Cortex of kidney (tissue), 1 donor: Measurements from ENCODE around the gene GOLGA1.
"Not testable (repeated sequence)": the region's sequence is repeated elsewhere in the genome, so short reads cannot be mapped to it uniquely, and the experiment has no call there.

Experiments used
- DNase-seq: peaks from one replicate; lab custom pipeline; 2025; lab: John Stamatoyannopoulos, UW

The GOLGA1 gene

DNA sequence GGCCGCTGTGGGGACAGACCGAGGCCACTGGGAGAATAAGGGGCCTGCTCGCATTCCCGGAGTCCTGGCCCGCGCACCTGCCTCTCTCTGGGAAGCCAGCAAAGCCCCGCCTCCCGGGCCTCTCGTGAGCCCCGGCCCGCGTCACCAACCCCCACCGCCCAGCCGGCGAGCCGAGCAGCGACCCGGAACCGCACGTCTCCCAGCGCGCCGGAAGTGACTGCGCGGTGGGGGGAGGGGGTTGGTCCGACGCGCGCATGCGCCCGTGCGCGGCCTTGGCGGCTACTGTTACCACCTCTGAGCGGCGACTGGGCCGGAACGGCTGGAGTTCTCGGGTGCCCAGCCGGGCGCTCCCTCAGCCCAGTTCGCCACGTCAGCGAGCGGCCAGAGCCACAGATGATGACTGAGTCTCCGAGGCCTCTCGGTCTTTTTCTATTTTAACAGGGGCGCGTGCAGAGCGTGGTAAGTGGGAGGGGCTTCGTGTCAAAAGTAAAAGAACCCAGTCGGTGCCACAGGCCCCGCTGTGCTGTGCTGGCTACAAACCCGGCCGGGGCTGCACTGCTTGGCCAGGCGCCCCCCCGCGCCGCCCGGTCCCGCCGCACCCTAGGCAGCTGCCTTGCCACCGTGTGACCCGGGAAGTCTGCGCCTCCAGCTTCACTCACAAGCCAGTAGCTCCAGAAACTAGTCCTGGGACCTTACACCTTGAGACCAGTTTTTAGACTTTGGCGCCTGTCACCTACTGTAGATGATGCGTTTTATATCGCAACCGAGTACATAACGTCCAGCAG is at the start of gene GOLGA1:
TSS of gene GOLGA1 (minus strand) at position 190 of the 785 bp plus-strand sequence. CDS start 2,372 bp downstream, outside the sequence.
- peak; percentile 86 for DNase-seq

DNA sequence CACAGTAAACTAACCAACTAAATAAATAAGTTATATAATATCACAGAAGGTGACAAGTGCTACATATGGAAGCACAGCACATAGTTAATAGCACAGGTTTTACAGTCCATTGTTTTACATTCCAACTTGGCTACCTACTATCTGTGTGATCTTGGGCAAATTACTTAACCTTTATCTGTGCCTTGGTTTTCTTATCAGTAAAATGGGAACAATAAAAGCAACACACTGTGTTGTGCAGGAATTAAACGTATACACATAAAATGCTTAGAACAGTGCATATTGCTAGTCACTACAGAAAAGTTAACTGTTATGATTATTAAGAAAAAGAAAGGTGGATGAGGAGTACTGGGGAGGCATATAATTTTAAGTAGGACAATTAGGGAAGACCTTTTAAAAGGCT is 42.8 kb upstream of the GOLGA1 start:
- DNase-seq, result no peak

- DNase-seq, result no peak
Measured at GRCh38 chr9:124980431-124980830, 39.5 kb upstream of the GOLGA1 start.

DNA sequence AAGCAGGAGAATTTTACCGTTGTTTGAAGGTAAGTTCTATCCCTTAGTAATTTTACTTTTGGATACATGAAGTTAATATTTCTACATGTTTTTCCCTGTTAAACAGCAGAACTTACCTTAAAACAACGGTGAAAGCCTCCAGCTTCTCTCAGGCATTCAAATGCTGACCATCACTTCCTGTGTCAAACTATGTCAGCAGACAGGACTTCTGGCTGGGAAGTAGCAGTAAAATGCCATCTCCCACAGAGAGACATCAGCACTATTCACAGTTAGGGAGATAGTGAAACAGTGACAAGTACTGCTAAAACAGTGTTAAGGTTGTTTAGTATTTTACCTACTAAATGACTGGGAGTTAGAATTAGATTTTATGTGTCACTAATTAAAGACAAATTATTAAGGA is 34.2 kb upstream of the GOLGA1 start:
- no peak for DNase-seq

DNA sequence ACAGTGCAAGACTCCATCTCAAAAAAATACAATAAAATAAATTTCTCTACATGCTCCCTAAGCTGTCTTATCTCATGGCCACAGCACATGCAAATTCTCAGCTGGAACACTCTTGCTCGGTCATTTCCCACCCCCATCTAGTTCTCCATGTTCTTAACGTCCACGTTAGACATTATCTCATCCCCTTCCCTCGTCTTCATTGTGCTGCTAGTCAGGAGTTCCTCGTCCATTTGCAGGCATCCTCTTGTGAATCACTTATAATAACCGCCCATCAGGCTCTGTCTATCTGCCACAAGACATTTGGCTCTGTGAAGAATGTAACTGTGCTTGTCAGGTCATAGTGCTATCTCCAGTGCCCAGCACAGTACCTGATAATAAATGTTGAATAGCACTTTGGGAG is 32.9 kb upstream of the GOLGA1 start:
- no peak for DNase-seq

DNA sequence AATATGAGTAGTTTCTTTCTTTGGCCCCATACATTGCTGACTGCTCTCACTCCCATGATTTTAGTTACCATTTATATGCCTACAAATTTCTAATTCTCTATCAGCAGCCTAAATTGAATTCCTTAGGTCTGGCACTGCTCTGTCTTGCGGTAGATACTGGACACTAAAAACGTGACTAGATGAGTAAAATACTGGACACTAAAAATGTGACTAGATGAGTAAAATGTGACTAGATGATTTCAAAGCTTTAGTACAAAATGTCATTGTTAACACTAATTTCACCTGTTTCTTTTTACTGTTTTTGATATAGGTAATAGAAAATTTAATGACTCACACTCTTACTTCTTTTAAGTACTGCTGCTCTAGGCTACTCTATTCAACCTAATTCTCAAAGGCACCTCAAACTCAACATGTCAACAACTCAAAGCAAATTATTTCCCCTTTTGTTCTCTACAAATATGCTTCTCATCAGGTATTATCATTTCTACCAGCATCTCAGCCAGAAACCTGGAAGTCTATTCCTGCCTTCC is 31.4 kb upstream of the GOLGA1 start:
- no peak for DNase-seq

GRCh38 chr9:124969401-124969800 is 28.5 kb upstream of the GOLGA1 start:
- DNase-seq, result no peak

DNA sequence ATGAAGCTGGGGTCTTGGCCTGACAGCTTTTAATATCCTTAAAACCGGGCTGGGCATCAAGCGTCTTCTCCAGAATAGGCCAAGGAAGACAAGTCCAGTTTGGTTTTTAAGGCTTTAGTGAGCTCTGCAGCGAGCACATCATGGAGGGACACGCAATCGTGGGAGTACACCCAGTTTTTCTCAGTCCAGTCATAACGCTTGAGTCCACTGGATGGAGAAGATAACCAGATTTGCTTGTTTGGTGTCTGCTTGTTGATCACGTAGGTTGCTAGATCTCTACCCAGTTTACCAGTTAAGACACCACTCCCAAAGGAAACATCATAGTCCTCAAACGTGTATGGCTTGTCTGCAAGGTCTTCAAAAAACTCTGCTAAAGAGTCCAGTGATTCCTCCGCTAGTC is 27.4 kb upstream of the GOLGA1 start:
- no peak for DNase-seq

GRCh38 chr9:124965775-124966568 is 25.1 kb upstream of the GOLGA1 start:
- DNase-seq, result not testable (repeated sequence)

DNA sequence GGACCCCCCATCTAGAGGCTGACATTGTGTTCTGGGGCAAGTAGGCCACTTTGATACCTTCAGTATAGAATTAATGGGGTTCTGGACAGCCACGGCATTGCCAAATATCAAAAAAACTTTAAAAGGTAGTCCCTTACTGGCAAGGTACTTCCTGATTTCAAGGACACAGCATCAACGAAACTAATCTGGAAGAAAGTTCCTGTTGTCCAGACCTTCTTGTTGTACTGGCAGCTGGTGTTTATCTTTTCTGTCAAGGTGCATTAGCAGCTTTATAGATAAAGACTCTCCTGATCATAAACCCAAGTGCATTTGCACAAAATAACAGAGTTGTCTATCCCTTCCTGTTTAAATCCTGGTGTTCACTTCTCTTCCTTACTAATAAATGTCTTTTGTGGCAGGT is 23.7 kb upstream of the GOLGA1 start:
- DNase-seq, result no peak

DNA sequence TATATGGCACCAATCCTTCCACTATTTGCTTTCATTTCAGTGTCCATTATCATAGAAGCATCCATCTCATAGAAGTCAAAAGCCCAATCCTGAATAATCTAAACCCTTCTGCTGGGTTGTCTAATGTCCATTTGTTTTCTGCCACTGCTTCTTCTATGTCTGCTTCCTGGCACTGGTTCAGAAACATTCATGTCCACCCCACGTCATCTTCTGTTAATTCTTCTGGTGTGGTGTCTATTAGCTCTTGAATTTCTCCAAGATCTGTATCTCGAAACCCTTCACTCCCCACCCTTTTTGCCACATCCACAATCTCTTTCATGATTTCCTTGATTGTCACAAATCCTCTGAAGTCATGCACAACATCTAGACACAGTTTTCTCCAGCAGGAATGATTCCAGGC is 23.2 kb upstream of the GOLGA1 start:
- no peak for DNase-seq

DNA sequence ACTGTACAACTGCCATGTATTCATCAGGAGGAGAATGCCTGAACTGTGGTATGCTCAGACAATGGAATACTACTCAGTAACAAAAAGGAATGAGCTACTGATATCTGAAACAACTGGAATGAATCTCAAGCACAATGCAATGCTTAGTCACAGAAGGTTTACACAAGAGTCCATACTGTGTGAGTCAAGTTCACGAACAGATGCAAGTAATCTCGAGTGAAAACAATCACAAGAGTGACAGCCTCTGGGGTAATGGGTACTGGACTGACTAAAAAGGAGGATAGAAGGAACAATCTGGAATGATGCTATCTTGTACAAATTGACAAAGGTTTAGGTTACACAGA is 19.5 kb upstream of the GOLGA1 start:
- no peak for DNase-seq

DNA sequence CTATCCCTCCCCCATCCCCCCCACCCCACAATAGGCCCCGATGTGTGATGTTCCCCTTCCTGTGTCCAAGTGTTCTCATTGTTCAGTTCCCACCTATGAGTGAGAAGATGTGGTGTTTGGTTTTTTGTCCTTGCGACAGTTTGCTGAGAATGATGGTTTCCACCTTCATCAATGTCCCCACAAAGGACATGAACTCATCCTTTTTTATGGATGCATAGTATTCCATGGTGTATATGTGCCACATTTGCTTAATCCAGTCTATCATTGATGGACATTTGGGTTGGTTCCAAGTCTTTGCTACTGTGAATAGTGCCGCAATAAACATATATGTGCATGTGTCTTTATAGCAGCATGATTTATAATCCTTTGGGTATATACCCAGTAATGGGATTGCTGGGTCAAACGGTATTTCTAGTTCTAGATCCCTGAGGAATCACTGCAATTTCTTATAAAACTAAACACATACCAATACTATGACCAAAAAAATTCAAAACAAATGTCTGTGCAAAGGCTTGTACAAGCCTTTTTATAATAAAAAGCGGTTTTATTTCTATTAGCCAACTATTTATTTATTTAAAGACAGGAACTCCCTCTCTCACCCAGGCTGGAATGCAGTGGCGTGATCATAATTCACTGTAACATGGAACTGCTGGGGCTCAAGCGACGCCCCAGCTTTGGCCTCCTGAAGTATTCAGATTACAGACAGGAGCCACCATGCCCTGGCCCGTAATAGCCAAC is 19.0 kb upstream of the GOLGA1 start:
- not testable (repeated sequence) for DNase-seq

DNA sequence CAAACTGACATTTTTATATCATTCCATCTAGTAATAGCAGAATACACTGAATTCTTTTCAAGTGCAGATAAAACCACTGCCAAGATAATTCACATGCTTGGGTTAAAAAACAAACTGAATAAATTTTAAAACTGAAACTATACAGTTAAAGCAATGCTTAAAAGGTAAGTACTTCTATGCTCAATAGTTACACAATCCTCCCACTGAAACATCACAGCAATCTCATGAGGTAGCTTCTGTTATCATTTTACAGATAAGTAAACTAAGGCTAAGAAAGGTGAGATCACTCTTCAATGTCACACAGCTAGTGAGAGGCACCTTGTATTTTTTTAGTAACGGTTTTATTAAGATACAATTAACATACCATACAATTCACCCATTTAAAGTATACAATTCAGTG is 13.4 kb upstream of the GOLGA1 start:
- DNase-seq, result no peak

GRCh38 chr9:124950050-124950718 is 9.3 kb upstream of the GOLGA1 start:
- DNase-seq, result no peak

DNA sequence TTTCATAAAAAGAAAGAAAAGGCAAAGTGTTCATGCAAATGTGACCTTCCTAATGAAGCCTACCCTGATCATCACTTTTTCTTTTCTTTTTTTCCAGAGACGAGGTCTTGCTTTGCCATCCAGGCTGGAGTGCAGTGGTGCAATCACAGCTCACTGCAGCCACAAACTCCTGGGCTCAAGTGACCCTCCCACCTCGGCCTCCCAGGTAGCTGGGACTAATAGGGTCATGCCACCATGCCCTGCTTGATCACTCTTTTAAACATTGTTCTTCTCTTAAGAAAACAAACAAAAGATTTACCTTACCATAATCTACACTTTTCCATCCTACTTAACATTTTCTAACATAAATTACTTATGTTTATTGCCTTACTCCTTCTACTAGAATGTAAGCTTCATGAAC is 8.5 kb upstream of the GOLGA1 start:
- no peak for DNase-seq

GRCh38 chr9:124947727-124948391 is 7.0 kb upstream of the GOLGA1 start:
- no peak for DNase-seq

DNA sequence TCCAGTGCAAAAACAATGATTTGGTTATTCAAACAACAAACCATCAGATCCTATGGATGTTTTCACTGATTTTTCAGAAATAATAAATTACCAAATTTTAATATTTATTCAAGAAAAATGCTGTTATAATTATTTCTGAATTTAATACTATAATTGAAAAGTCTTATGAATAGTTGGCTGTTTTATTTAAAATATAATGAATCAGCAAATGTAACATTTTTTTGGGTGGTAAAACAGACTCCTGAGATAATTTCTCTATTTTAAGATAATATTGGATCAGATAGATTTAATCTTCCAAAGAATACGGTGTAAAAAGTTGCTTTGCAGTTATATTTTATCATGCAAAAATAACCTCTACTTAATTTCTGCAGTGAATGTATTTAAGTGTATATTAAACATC is 5.3 kb upstream of the GOLGA1 start:
- DNase-seq, result no peak

DNA sequence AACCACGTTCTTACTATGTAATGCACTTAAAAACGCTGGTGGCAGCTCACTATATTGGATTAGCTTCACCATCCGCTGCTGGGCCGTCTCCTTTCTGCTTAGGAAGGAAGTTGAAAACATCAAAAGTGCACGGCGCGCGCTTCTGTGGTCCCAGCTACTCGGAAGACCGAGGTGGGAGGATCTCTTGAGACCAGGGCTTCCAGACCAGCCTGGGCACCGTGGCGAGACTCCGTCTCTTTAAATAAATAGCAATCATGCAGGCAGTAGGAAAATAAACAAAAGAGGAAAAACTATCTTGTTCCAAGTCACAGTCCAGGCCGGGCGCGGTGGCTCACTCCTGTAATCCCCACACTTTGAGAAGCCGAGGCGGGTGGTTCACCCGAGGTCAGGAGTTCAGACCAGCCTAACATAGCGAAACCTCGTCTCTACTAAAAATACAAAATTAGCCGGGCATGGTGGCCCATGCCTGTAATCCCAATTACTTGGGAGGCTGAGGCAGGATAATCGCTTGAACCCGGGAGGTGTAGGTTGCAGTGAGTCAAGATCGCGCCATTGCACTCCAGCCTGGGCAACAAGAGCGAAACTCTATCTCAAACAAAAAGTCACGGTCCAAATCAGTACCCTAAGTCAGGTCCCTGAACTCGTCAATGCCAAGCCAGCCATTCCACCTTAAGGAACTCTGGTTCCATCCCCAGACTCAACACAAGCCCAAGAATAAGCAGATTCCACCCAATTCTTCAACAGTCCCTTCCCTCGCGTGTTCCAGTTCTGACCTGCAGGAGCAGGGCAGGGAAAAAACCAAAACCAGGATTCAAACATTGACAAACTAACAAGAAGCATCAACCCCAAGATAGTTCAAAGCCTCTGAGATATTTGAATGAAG is 1.0 kb upstream of the GOLGA1 start:
- no peak for DNase-seq

- no peak for DNase-seq
Measured at GRCh38 chr9:124940521-124940893, 376 bp downstream of the GOLGA1 start.
